GM18870 (cell line): Measurements from ENCODE around the gene SLC12A7.
"Not testable (repeated sequence)": the region's sequence is repeated elsewhere in the genome, so short reads cannot be mapped to it uniquely, and the experiment has no call there.

Experiments
- ATAC-seq: cut with Tn5 transposase; IDR thresholded peaks from one replicate; pipeline ENCODE4 v1.9.1; 2021; ENCODE audit warnings: moderate library complexity; ENCODE audit not compliant: unreplicated experiment

SLC12A7 gene

DNA sequence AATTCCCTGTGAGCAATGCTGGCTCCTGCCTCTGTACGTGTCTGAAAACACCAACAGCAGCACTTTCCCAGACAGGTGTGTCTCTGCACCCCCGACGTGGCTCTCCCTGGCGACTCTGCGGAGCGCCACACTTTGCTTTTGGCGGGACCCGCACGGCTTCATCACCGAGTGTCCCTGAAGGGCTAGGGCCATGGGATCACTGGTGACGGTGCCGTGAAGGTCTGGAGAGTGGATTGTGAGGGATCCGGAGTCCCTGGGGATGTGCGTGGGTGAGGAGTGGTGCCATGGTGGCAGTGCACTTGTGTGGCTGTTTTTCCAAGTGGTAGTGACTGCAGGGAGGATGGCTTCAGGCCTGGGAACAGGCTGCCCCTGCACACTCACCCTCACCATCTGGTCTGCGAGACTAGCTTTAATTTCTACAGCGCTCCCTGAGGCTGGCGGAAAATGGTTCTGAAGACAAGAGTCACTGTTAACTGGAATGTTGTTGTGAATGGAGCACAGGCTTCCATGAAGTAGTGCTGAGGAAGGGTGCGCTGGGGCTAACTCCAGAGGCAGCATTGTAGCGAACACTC is 100.0 kb downstream of the SLC12A7 start:
- no peak for ATAC-seq

DNA sequence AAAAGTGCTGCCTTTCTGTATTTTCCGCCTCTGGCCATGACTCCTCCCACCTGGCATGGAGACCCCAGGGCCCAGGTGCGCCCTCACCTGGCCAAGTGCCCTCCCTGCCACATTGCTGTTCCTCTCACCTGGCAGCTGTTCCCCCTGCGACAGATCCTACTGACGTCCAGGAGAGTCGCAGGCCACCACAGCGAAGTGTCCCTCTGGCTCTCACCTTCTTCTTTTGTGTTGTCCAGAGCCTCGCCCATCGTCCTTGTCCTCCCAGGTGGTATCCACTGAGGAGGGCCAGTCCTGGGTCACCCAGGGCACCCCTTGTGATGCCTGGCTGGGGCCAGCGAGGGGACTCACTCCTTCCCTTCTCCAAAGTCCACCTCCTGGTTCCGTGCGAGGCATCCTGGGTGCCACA is 100.6 kb downstream of the SLC12A7 start:
- ATAC-seq = no peak

DNA sequence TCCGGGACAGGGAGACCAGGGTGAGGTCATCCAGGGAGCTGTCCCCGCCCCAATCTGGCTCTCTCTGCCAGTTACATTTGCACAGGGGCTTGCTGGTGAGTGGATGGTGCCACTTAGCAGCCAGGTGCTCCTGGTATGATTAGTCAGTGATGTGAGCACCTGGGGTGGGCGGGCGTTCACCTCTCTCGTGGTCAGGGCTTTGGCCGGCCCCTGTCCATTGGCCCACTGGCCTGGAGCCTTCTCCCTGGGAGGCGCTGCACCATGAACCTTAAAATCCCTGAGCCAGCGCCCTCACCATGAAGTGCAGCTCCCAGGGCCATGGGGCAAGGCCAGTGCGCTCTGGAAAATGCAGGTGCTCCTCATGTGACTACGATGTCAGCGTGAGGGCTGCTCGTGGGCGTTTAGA is 101.2 kb downstream of the SLC12A7 start:
- no peak for ATAC-seq

DNA sequence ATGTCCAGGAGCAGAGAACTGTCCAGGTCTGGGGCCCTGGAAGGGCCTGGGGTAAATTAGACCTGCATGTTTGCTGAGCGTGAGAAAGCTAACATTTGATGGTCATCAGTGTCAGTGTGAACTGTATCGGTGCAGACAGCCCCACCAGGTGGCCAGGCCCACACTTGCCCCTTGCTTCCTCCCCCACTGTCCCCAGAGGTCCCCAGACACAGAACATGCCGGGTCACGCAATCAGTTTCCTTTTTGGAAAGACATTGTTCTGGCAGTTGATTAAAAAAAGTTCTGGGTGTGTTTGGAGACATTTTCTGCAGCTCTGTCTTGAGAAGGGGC is 101.7 kb downstream of the SLC12A7 start:
- ATAC-seq = no peak

GRCh38 chr5:1009359-1010180 is 102.3 kb downstream of the SLC12A7 start:
- ATAC-seq = no peak

- ATAC-seq = no peak
Observed at GRCh38 chr5:1008451-1009358, 103.2 kb downstream of the SLC12A7 start, which contains the start of gene NKD2. NKD2 (plus strand) TSS chr5:1008802; CDS start chr5:1009058, 256 bp downstream.

DNA sequence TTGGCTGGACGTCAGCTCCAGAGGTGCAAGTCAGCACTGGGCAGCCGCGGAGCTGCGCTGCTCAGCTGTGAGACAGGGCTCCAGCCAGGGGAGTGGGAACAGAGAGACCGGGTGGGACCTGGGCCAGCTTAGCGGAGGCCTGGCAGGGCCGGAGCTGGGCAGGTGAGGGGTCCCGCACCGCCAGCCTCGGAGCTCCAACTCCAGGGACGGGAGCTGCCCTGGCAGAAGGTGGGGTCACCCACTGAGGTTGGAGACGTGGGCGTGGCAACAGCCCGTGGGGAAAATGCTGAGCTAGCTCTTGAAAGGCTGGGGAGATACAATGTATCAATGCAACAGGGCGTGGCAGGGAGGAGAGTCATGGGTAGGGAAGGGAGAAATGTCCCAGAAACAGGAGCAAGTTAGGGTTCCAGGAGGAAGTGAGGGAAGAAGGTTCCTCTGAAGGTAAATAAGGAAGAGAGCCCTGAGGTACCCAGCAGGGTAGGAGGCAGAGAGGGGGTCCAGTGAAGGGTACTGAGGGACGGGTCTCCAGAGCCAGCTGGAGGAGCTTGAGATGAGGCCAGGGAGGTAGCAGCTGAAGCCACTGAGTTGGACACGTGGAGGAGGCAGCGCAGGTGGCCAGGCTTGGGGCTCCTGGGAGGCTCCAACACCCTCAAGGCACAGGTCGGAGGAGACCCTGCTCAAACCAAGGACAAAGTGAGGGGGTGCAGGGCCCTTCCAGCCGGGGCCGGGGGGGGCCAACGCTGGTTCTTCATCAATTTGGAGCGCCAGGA is 104.0 kb downstream of the SLC12A7 start:
- ATAC-seq = no peak

- no peak for ATAC-seq
Observed at GRCh38 chr5:1007221-1007680, 104.6 kb downstream of the SLC12A7 start.

GRCh38 chr5:1006656-1007071 is 105.2 kb downstream of the SLC12A7 start:
- ATAC-seq = no peak

DNA sequence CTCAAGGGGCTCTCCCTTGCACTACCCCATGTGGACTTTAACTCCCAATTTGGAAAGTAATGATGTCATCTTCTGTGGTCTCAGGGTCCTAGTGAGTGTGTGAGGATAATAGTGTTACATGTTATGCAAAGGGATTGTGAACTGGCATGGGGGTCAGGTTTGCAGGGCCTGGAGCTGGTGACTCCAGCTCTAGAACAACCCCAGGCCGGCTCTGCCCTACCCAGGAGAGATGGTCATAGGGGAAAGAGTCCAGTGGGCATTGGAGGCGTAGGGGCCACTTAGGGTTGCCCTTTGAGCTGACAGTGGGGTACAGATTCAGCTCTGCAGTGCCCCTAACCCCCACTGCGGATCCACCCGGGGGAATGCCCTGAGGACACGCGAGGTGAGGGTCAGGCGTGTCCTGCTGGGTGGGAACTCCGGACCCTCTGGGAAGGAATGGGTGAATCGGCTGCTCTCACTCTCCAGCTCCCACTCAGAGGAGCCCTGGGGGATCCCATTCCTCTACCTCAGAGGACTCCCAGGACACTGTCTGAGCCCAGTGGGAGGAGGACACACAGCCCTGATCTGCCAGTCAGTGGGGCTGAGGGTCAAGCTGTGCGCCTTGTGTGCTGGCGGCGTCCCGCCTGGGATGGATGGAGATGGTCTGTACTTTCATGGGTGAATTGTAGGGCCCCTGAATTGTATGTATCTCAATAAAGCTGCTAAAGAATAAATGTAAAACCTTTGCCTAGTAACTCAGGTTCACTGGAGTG is 105.8 kb downstream of the SLC12A7 start:
- ATAC-seq = no peak

DNA sequence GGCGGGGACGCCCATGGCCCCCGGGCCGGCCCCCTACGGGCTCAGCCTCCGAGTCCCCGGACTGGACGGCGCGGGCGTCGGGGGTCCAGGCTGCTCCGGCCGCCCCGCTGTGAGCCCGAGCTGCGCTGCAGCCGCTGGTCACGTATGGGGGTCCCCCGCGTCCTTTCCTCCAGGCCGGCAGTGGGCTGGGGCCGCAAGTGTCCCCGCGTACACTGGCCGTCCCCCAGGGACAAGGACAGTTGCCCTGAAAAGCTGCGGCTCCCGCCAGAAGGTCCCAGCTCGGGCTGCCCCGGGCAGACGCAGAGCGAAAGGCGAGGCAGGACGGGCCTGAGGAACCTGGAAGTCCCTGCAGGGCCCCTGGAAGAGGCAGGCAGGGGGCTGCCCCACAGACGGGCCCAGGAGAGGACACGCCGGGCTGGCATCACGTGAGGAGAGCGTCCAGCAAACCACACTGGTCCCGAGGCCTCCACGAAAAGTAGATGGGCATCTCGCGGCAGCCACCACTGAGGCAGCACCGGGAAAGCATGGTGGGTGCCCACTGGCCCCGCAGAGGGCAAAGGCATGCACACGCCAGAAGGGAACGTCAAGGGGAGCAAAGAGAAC is 106.5 kb downstream of the SLC12A7 start:
- ATAC-seq = no peak

DNA sequence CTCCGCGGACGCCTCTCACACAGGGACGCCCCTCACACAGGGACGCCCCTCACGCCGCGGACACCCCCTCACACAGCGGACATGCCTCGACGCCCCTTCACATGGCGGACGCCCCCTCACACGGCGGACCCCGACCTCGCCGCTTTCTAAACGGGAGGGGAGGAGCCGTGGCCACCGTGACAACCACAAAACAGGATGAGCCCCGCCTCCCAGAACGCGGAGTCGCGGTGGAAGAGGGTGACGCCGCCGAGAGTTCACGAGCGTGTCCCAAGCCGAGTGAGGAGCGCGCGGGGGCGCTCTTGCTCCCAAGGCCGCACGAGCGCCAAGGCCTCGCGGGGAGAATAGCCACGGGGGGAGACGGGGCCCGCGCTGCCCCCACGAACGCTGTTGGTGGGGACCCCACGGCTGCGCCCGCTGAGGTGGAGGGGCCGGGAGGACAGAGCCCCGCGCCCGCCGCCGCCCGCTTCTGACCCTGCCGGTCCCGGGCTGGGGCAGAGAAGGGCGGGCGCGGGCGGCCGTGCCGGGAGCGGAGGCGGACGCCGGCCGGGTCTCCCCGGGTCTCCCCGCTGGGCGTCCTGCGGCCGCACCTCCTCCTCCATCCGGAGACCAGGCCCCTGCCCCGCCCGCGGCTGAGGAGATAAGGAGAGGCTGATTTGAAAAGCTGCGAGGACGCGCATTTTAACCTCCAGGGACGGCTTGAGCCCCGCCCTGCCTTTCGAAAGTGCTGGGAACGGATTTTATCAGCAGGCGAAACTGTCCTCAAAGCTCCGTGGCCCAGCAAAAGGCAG is 107.2 kb downstream of the SLC12A7 start:
- ATAC-seq = no peak

GRCh38 chr5:1003296-1003937 is 108.4 kb downstream of the SLC12A7 start:
- ATAC-seq = no peak

- no peak for ATAC-seq
Observed at GRCh38 chr5:1002836-1003235, 109.0 kb downstream of the SLC12A7 start.

DNA sequence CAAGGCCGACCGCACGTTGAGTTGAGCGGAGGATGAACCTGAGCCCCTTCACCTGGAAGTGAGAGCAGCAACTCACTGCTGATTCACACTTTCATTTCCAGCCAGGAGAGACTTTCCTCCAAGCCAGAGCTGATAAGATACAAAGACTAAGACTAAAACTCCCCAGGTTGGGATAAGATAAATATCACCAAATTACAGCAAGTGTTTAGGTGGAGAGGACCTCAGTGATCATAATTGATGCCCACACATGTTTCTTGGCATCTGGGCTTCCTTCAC is 109.7 kb downstream of the SLC12A7 start:
- no peak for ATAC-seq

DNA sequence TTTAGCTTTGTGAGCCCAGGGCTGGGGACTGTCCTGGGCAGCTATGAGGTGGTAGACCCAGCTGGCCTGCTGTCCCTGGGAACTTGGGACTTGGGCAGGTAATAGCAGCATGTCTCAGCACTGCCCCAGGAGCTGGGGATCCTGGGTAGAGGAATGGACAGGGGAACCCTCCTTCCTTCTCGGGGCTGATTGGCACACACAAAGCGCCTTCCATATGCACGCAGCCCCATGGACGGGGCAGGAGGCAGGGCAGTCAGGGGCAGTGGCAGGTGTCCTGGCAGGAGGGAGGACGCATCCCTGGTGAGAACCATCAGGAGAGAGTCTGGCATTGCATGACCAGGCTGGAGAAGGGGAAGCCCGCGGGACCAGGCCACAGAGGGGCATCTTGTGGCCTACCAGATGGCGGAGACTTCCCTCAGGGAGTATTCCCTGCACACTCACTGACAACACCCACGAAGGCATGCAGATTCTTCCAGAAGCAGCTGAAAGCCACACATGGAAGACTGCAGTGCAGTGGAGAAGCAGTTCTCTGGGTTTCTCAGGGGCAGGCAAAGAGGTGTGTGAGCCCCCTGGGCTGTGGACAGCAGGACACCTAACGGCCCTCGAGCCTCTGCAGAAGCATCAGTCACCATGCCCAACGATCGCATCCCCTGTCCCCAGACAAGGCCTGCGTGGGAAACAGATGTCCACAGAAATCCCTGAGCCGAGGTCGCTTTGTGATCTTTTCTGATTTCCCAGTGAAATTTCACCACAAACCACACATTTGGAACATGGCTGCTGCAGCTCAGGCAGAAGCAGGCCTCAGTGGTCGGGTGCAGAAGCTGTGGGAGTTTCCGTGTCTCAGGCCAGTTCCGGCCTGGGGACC is 110.2 kb downstream of the SLC12A7 start:
- no peak for ATAC-seq

DNA sequence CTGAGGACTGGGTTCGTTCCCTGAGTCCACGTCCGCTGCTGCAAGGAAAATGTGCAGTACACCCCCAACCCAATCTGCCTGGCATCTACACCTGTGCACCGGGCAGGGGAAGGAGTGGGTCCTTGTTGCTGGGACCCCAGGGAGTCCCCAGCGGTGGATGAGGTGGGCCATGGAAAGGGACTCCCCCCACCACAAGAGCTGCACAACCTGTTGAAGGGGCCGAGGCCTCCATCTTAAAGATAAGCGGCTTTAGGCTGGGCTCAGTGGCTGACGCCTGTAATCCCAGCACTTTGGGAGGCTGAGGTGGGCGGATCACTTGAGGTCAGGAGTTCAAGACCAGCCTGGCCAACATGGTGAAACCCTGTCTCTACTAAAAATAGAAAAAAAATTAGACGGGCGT is 111.0 kb downstream of the SLC12A7 start:
- not testable (repeated sequence) for ATAC-seq
